Pancreas (tissue), 10 donors: ENCODE measurements around the gene ABCA2. TPM values are rescaled to one million over a fixed set of nuclear protein-coding genes. Genes with fewer than 3 reads are reported as not detected.

Experiments
- ATAC-seq, 4 donors: fragments of 200-7000 bp; cut with Tn5 transposase; one replicate each; pipeline versions ENCODE4 v1.8.0 to v1.9.1; 2020; ENCODE audit warnings: mild to moderate bottlenecking in 4 of 4, moderate library complexity in 4 of 4
- DNase-seq, 6 donors: peaks; one replicate each; pipeline ENCODE4 v3.0.0-alpha.2; 2020
- FAIRE-seq: peaks from 2 replicates; lab custom pipeline; 2012; peaks lifted over from hg19 to GRCh38; lab: Jason Lieb, UNC
- H3K27ac ChIP-seq, 4 donors: fragments of 200-600 bp; sonication (generic); 1 replicate in 3 of 4; 2 replicates in 1 of 4; pipeline versions ENCODE4 v1.5.0 to v1.8.0; 2020
- H3K27me3 ChIP-seq, 4 donors: fragments of 200-600 bp; one replicate each; pipeline ENCODE4 v1.8.0; 2021
- H3K36me3 ChIP-seq, 3 donors: fragments of 200-600 bp; sonication (generic) in 1 of 3; one replicate each; pipeline versions ENCODE4 v1.5.0 to v1.8.0; 2020 to 2021
- H3K4me1 ChIP-seq, 3 donors: fragments of 200-600 bp; one replicate each; pipeline ENCODE4 v1.8.0; 2021
- H3K4me3 ChIP-seq, 4 donors: fragments of 200-600 bp; sonication (generic) in 2 of 4; one replicate each; pipeline versions ENCODE4 v1.5.0 to v1.8.0; 2020 to 2021
- H3K9me3 ChIP-seq, 4 donors: fragments of 200-600 bp; one replicate each; pipeline ENCODE4 v1.8.0; 2021
- WGBS, 2 donors: extraction: QIAGEN DNeasy Blood & Tissue Kit; methylation state at CpG; one replicate each; pipeline ENCODE4 v1.1.7; 2013; 5-methylcytosine and 5-hydroxymethylcytosine counted together
- intact Hi-C, 3 donors: fragments of 100-400 bp; cut with DNase I; formaldehyde crosslinking; loops; one replicate each; pipeline versions ENCODE4 v1.11.1 to v1.14.2; 2022
- polyA plus RNA-seq, 2 donors: library from polyadenylated mRNA; stranded (reverse); fragments of 200-250 nt; gene quantifications; one replicate each; pipeline ENCODE4 v1.2.3, GENCODE V29; 2013
- total RNA-seq, 6 donors: library from RNA; stranded (reverse); fragmentation: NEBNext Ultra II Directional in 4 of 6; extraction: Animal tissue kit (Norgen Biotek cat#: 25700) in 4 of 6; gene quantifications; one replicate each; pipeline versions ENCODE4 v1.2.1 to v1.2.4, GENCODE V29; 2021 to 2023
- TF ChIP-seq, protein P1 (sequence below), 4 donors: fragments of 200-600 bp; sonication (generic) in 3 of 4; IDR thresholded peaks; one replicate each; pipeline versions ENCODE4 v1.5.0 to v1.8.0; 2021; ENCODE audit warnings: antibody characterized with exemption in 4 of 4
- donor health status: healthy with polysubstance abuse.
- donor health status: DM: no; HTN: no; CAD: no; lungs with moderate emphysema.
- donor health status: DM: no; HTN: no; CAD: no.
- donor health status: control.
- donor health status: control.
- donor health status: Bipolar disorder and iron deficiency.
- donor health status: DM: yes; HTN: yes; CAD: no.
- donor health status: DM: no; HTN: no; CAD: no.
- donor health status: DM: no; HTN: no; CAD: no.
- donor health status: DM: yes; HTN: yes; CAD: no.

ABCA2 gene
- total and polyA plus RNA-seq, 8 donors, result 16.2 to 80.0 (median 27.5) TPM

DNA sequence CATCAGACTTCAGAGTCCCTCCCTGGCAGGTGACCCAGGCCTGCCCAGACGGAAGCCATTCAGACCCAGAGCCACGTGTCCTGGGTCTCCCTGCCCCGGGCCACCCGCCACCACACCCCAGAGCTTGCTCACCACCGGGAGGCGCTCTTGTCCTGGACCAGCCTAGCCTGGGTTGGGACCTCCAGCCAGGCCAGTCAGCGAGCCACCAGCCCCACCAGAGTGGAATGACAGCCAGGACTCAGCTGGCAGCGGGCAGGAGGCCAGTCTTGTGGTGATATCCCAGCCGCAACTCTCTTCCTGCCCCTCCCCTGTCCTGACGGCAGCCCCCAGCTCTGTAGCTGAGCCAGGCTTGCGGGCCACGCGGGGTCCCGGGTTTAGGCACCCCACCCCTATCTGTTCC lies 52.4 kb downstream of the ABCA2 start:
- WGBS, 2 donors, result 68 to 71% methylated on average over 14 of the region's 14 CpGs
- H3K27ac ChIP-seq, result no peak overlapping the region
- FAIRE-seq, result no peak
- no peaks in the 10 kb centered on the region for H3K9me3 ChIP-seq
- H3K36me3 ChIP-seq, result no peaks in the 10 kb centered on the region
- H3K4me3 ChIP-seq, result no peak overlapping the region
- intact Hi-C loops, result no loop called here
- TF ChIP-seq, protein P1, sequence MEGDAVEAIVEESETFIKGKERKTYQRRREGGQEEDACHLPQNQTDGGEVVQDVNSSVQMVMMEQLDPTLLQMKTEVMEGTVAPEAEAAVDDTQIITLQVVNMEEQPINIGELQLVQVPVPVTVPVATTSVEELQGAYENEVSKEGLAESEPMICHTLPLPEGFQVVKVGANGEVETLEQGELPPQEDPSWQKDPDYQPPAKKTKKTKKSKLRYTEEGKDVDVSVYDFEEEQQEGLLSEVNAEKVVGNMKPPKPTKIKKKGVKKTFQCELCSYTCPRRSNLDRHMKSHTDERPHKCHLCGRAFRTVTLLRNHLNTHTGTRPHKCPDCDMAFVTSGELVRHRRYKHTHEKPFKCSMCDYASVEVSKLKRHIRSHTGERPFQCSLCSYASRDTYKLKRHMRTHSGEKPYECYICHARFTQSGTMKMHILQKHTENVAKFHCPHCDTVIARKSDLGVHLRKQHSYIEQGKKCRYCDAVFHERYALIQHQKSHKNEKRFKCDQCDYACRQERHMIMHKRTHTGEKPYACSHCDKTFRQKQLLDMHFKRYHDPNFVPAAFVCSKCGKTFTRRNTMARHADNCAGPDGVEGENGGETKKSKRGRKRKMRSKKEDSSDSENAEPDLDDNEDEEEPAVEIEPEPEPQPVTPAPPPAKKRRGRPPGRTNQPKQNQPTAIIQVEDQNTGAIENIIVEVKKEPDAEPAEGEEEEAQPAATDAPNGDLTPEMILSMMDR (IDR thresholded peaks at IDR 0.05), result no peak
- no peaks in the 10 kb centered on the region for H3K27me3 ChIP-seq
- no peak for DNase-seq
- no peak for ATAC-seq
- H3K4me1 ChIP-seq, result no peaks in the 10 kb centered on the region

- WGBS, 2 donors, result 71 to 85% methylated on average over 15 of the region's 15 CpGs
- FAIRE-seq (no peak), DNase-seq (no peak), ATAC-seq (no peak)
- TF ChIP-seq, protein P1 (IDR thresholded peaks at IDR 0.05), result no peak
- no peak overlapping the region for H3K27ac ChIP-seq
- no peaks in the 10 kb centered on the region for H3K27me3 ChIP-seq
- intact Hi-C loops, result no loop called here
- H3K9me3 ChIP-seq, result no peaks in the 10 kb centered on the region
- H3K4me3 ChIP-seq, result no peak overlapping the region
- H3K36me3 ChIP-seq, result no peaks in the 10 kb centered on the region
- no peaks in the 10 kb centered on the region for H3K4me1 ChIP-seq
These were observed 53.1 kb downstream of the ABCA2 start for GRCh38 chr9:136974817-136975535.

- Histone ChIP-seq H3K4me1 (no peaks in the 10 kb centered on the region), H3K27ac (no peak overlapping the region), H3K27me3 (no peaks in the 10 kb centered on the region), H3K4me3 (no peak overlapping the region), H3K36me3 (no peaks in the 10 kb centered on the region), H3K9me3 (no peaks in the 10 kb centered on the region)
- intact Hi-C loops, result no loop called here
- DNase-seq (no peak), FAIRE-seq (no peak), ATAC-seq (no peak)
- 84 to 86% methylated on average over 29 of the region's 29 CpGs for WGBS, 2 donors
- TF ChIP-seq, protein P1 (IDR thresholded peaks at IDR 0.05), result no peak
These were observed 54.1 kb downstream of the ABCA2 start for GRCh38 chr9:136973618-136974617.

GRCh38 chr9:136972743-136973142 lies 55.3 kb downstream of the ABCA2 start:
- ATAC-seq (no peak), FAIRE-seq (no peak), DNase-seq (no peak)
- Histone ChIP-seq H3K4me3 (no peak overlapping the region), H3K27ac (no peak overlapping the region), H3K4me1 (no peaks in the 10 kb centered on the region), H3K27me3 (no peaks in the 10 kb centered on the region), H3K36me3 (no peaks in the 10 kb centered on the region), H3K9me3 (no peaks in the 10 kb centered on the region)
- 49 to 50% methylated on average over 13 of the region's 13 CpGs for WGBS, 2 donors
- intact Hi-C loops, result no loop called here
- TF ChIP-seq, protein P1 (IDR thresholded peaks at IDR 0.05), result no peak
